GM12891 (cell line): ENCODE measurements around the gene PLPP7.

Experiments
- PAX5 ChIP-seq: IDR thresholded peaks from 2 replicates; pipeline ENCODE4 v1.6.1; 2011; ENCODE audit warnings: low read length, moderate library complexity, mild to moderate bottlenecking; ENCODE audit not compliant: insufficient read depth, severe bottlenecking
- POLR2A ChIP-seq: IDR thresholded peaks from 2 replicates; pipeline ENCODE4 v1.6.1; 2011; ENCODE audit warnings: low read depth, low read length, control low read depth
- POLR2AphosphoS5 ChIP-seq: IDR thresholded peaks from 2 replicates; pipeline ENCODE4 v1.6.1; 2011; ENCODE audit warnings: low read depth, low read length, control low read depth
- SPI1 ChIP-seq: IDR thresholded peaks from 2 replicates; pipeline ENCODE4 v1.6.1; 2011; ENCODE audit warnings: low read depth, low read length, control low read depth
- TAF1 ChIP-seq: IDR thresholded peaks from 2 replicates; pipeline ENCODE4 v1.6.1; 2011; ENCODE audit warnings: low read depth, low read length, control low read depth

- no peak for TF ChIP-seq POLR2A
- TF ChIP-seq POLR2AphosphoS5 = no peak
- TF ChIP-seq SPI1 = no peak
- no peak for TF ChIP-seq TAF1
- no peak for TF ChIP-seq PAX5
Measured at GRCh38 chr9:131279863-131280570, 9.5 kb upstream of the PLPP7 start.
